HepG2 (cell line): ENCODE measurements around the gene MATN1. TPM values are rescaled to one million over a fixed set of nuclear protein-coding genes. Genes with fewer than 3 reads are reported as not detected.

ENCODE experiments used
- FOXK2 ChIP-seq: fragments of 450-650 bp; IDR thresholded peaks from 2 replicates; pipeline ENCODE4 v1.6.1; 2016
- HMGA1 ChIP-seq: sonication (generic); formaldehyde crosslinking; conservative IDR thresholded peaks from 2 replicates; pipeline ENCODE4 v1.4.0; 2020; ENCODE audit warnings: missing genetic modification reagents
- HNRNPH1 ChIP-seq: fragments of 200-400 bp; formaldehyde crosslinking; optimal IDR thresholded peaks from 2 replicates; pipeline ENCODE3; 2017; ENCODE audit warnings: mild to moderate bottlenecking, low read depth, low read length
- HOXA3 ChIP-seq: sonication (generic); formaldehyde crosslinking; IDR thresholded peaks from 2 replicates; pipeline ENCODE4 v1.5.0; 2020; ENCODE audit warnings: missing genetic modification reagents
- IRX3 ChIP-seq: sonication (generic); formaldehyde crosslinking; IDR thresholded peaks from 2 replicates; pipeline ENCODE4 v1.8.1; 2023; ENCODE audit warnings: mild to moderate bottlenecking, low read depth, missing genetic modification reagents, borderline replicate concordance
- JUND ChIP-seq: sonication (generic); formaldehyde crosslinking; IDR thresholded peaks from 2 replicates; pipeline ENCODE4 v1.8.0; 2022; ENCODE audit warnings: mild to moderate bottlenecking, missing genetic modification reagents
- MEF2D ChIP-seq: sonication (generic); formaldehyde crosslinking; IDR thresholded peaks from 2 replicates; pipeline ENCODE4 v1.5.1; 2020; ENCODE audit warnings: mild to moderate bottlenecking, missing genetic modification reagents
- MLX ChIP-seq: IDR thresholded peaks from 2 replicates; pipeline ENCODE4 v1.6.1; 2016
- NFATC3 ChIP-seq: sonication (generic); formaldehyde crosslinking; IDR thresholded peaks from 2 replicates; pipeline ENCODE4 v1.5.1; 2020; ENCODE audit warnings: mild to moderate bottlenecking, missing genetic modification reagents
- NFYC ChIP-seq: IDR thresholded peaks from 2 replicates; pipeline ENCODE4 v1.6.1; 2016; ENCODE audit warnings: missing genetic modification reagents, missing compliant biosample characterization
- PHF5A ChIP-seq: IDR thresholded peaks from one replicate; pipeline ENCODE4 v1.6.1; 2018; ENCODE audit warnings: low read depth, missing genetic modification reagents; ENCODE audit not compliant: unreplicated experiment
- RCOR2 ChIP-seq: IDR thresholded peaks from 2 replicates; pipeline ENCODE4 v1.6.1; 2016; ENCODE audit warnings: missing biosample characterization, missing genetic modification reagents
- SAFB2 ChIP-seq: sonication (generic); formaldehyde crosslinking; IDR thresholded peaks from 2 replicates; pipeline ENCODE4 v1.5.1; 2020; ENCODE audit warnings: missing genetic modification reagents, low read depth, mild to moderate bottlenecking, borderline replicate concordance
- SP140L ChIP-seq: sonication (generic); formaldehyde crosslinking; IDR thresholded peaks from 2 replicates; pipeline ENCODE4 v1.4.0; 2020; ENCODE audit warnings: missing genetic modification reagents, borderline replicate concordance
- SRSF1 ChIP-seq: fragments of 200-400 bp; formaldehyde crosslinking; optimal IDR thresholded peaks from 2 replicates; pipeline ENCODE3; 2017; ENCODE audit warnings: mild to moderate bottlenecking, low read depth, low read length, moderate library complexity
- STAG1 ChIP-seq: sonication (generic); formaldehyde crosslinking; IDR thresholded peaks from 2 replicates; pipeline ENCODE4 v1.4.0; 2020; ENCODE audit warnings: missing genetic modification reagents
- THAP7 ChIP-seq: sonication (generic); formaldehyde crosslinking; IDR thresholded peaks from 2 replicates; pipeline ENCODE4 v1.8.1; 2023; ENCODE audit warnings: mild to moderate bottlenecking, missing genetic modification reagents
- THYN1 ChIP-seq: sonication (generic); formaldehyde crosslinking; IDR thresholded peaks from 2 replicates; pipeline ENCODE4 v1.8.1; 2023; ENCODE audit warnings: low read depth, mild to moderate bottlenecking, moderate library complexity, missing genetic modification reagents, borderline replicate concordance
- ZKSCAN5 ChIP-seq: sonication (generic); formaldehyde crosslinking; IDR thresholded peaks from 2 replicates; pipeline ENCODE4 v1.5.1; 2020; ENCODE audit warnings: mild to moderate bottlenecking, missing genetic modification reagents
- ZNF230 ChIP-seq: sonication (generic); formaldehyde crosslinking; IDR thresholded peaks from 2 replicates; pipeline ENCODE4 v1.4.0; 2020; ENCODE audit warnings: mild to moderate bottlenecking, missing genetic modification reagents
- ZNF317 ChIP-seq: sonication (generic); formaldehyde crosslinking; IDR thresholded peaks from 2 replicates; pipeline ENCODE4 v1.5.0; 2020; ENCODE audit warnings: mild to moderate bottlenecking, missing genetic modification reagents
- ZNF580 ChIP-seq: IDR thresholded peaks from 2 replicates; pipeline ENCODE4 v1.6.1; 2016; ENCODE audit warnings: low read depth, borderline replicate concordance
- ZNF782 ChIP-seq: sonication (generic); formaldehyde crosslinking; IDR thresholded peaks from 2 replicates; pipeline ENCODE4 v1.4.0; 2020; ENCODE audit warnings: missing genetic modification reagents, mild to moderate bottlenecking, borderline replicate concordance
- polyA plus RNA-seq, 8 experiments: library from polyadenylated mRNA; depleted of rRNA in 3 of 8; stranded (reverse) in 7 of 8; unstranded in 1 of 8; fragments of >200 nt; fragmentation: Illumina TruSeq in 4 of 8; extraction: Trizol in 4 of 8; gene quantifications; 2 replicates each; pipeline versions ENCODE4 v1.2.1 to v1.2.3, GENCODE V29; 2011 to 2016; ENCODE audit warnings: low read depth in 4 of 8, missing spikeins in 1 of 8, mixed read lengths in 1 of 8; ENCODE audit not compliant: insufficient read depth in 1 of 8
- total RNA-seq, 5 experiments: library from RNA; depleted of rRNA; stranded (reverse); fragments of >200 nt; fragmentation: Illumina TruSeq; extraction: Trizol; gene quantifications; 2 replicates each; pipeline ENCODE4 v1.2.3, GENCODE V29; 2016; ENCODE audit warnings: low read depth in 1 of 5
- TF ChIP-seq, protein P1 (sequence below): sonication (generic); formaldehyde crosslinking; IDR thresholded peaks from 2 replicates; pipeline ENCODE4 v1.9.0; 2021; ENCODE audit warnings: missing genetic modification reagents, borderline replicate concordance
- TF ChIP-seq, protein P2 (sequence below): sonication (generic); formaldehyde crosslinking; IDR thresholded peaks from 2 replicates; pipeline ENCODE4 v1.4.0; 2020; ENCODE audit warnings: missing genetic modification reagents

Gene MATN1
- total and polyA plus RNA-seq, 2 of the 13 experiments (the other 11 are each of a cell fraction or from before 2014, with no cell fraction given), result 0.04 to 0.05 TPM

GRCh38 chr1:30718636-30719405, 4.6 kb downstream of the MATN1 start (continued):
- TF ChIP-seq, protein P1, sequence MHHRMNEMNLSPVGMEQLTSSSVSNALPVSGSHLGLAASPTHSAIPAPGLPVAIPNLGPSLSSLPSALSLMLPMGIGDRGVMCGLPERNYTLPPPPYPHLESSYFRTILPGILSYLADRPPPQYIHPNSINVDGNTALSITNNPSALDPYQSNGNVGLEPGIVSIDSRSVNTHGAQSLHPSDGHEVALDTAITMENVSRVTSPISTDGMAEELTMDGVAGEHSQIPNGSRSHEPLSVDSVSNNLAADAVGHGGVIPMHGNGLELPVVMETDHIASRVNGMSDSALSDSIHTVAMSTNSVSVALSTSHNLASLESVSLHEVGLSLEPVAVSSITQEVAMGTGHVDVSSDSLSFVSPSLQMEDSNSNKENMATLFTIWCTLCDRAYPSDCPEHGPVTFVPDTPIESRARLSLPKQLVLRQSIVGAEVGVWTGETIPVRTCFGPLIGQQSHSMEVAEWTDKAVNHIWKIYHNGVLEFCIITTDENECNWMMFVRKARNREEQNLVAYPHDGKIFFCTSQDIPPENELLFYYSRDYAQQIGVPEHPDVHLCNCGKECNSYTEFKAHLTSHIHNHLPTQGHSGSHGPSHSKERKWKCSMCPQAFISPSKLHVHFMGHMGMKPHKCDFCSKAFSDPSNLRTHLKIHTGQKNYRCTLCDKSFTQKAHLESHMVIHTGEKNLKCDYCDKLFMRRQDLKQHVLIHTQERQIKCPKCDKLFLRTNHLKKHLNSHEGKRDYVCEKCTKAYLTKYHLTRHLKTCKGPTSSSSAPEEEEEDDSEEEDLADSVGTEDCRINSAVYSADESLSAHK (CRISPR knock-in tag), result no peak
- no peak; the same call in 1 of the 2 replicates for TF ChIP-seq STAG1
- no peak for TF ChIP-seq SP140L (CRISPR knock-in tag)
- peak; percentile 57; the same call in 1 of the 2 replicates for TF ChIP-seq THAP7 (CRISPR knock-in tag)
- peak; percentile 76 for TF ChIP-seq SRSF1
- 0 out of 2 replicates have a peak, but pooled peaks have one; percentile 23 for TF ChIP-seq JUND (CRISPR knock-in tag)
- peak; percentile 95 for TF ChIP-seq ZNF782 (CRISPR knock-in tag)
- TF ChIP-seq ZNF230 (CRISPR knock-in tag), result peak; percentile 89; the same call in 1 of the 2 replicates
- TF ChIP-seq, protein P2, sequence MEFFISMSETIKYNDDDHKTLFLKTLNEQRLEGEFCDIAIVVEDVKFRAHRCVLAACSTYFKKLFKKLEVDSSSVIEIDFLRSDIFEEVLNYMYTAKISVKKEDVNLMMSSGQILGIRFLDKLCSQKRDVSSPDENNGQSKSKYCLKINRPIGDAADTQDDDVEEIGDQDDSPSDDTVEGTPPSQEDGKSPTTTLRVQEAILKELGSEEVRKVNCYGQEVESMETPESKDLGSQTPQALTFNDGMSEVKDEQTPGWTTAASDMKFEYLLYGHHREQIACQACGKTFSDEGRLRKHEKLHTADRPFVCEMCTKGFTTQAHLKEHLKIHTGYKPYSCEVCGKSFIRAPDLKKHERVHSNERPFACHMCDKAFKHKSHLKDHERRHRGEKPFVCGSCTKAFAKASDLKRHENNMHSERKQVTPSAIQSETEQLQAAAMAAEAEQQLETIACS (CRISPR knock-in tag), result peak; percentile 51; the same call in 1 of the 2 replicates
- TF ChIP-seq MLX (CRISPR knock-in tag), result no peak
- peak; percentile 65; the same call in 1 of the 2 replicates for TF ChIP-seq SAFB2 (CRISPR knock-in tag)
- no peak for TF ChIP-seq THYN1 (CRISPR knock-in tag)
- TF ChIP-seq HNRNPH1, result no peak
- peak; percentile 60; the same call in 1 of the 2 replicates for TF ChIP-seq MEF2D (CRISPR knock-in tag)
- TF ChIP-seq FOXK2, result no peak
- TF ChIP-seq PHF5A (CRISPR knock-in tag), result no peak
- no peak for TF ChIP-seq NFYC (CRISPR knock-in tag)
- no peak for TF ChIP-seq RCOR2 (CRISPR knock-in tag)
- peak; percentile 71; the same call in 1 of the 2 replicates for TF ChIP-seq NFATC3
- TF ChIP-seq HOXA3 (CRISPR knock-in tag), result peak; percentile 61
- TF ChIP-seq HMGA1 (CRISPR knock-in tag), result no peak
- TF ChIP-seq ZKSCAN5 (CRISPR knock-in tag), result no peak
- TF ChIP-seq IRX3 (CRISPR knock-in tag), result no peak
- 0 out of 2 replicates have a peak, but pooled peaks have one; percentile 68 for TF ChIP-seq ZNF317
- no peak for TF ChIP-seq ZNF580 (CRISPR knock-in tag)
